GM12878 (cell line): ENCODE measurements around the gene POLDIP3. TPM values are rescaled to one million over a fixed set of nuclear protein-coding genes. Genes with fewer than 3 reads are reported as not detected.

ENCODE experiments used
- BCLAF1 ChIP-seq: fragments of 450-650 bp; IDR thresholded peaks from 2 replicates; pipeline ENCODE4 v1.6.1; 2017; ENCODE audit warnings: antibody characterized with exemption, mild to moderate bottlenecking, moderate library complexity
- BRCA1 ChIP-seq: IDR thresholded peaks from 2 replicates; pipeline ENCODE4 v1.6.1; 2011; ENCODE audit warnings: low read depth, low read length, improper control_type of control experiment
- CTCF ChIP-seq, 3 experiments: IDR thresholded peaks in 2 of 3; conservative IDR thresholded peaks in 1 of 3; 2 replicates each; pipeline ENCODE4 v1.5.1; 2011; ENCODE audit warnings: low read depth in 3 of 3, low read length in 3 of 3, mild to moderate bottlenecking in 3 of 3, control low read depth in 2 of 3, moderate library complexity in 2 of 3, inconsistent platforms in 1 of 3, mixed read lengths in 1 of 3; ENCODE audit not compliant: control insufficient read depth in 2 of 3, insufficient read depth in 1 of 3; ENCODE audit errors: extremely low read depth in 1 of 3
- E4F1 ChIP-seq: fragments of 450-650 bp; IDR thresholded peaks from 2 replicates; pipeline ENCODE4 v1.6.1; 2018; ENCODE audit warnings: borderline replicate concordance, mild to moderate bottlenecking; ENCODE audit not compliant: partially characterized antibody
- HDGF ChIP-seq: fragments of 450-650 bp; IDR thresholded peaks from 2 replicates; pipeline ENCODE4 v1.6.1; 2016; ENCODE audit warnings: antibody characterized with exemption
- IRF4 ChIP-seq: IDR thresholded peaks from 2 replicates; pipeline ENCODE4 v1.6.1; 2011; ENCODE audit warnings: low read depth, low read length
- NFYA ChIP-seq: IDR thresholded peaks from 2 replicates; pipeline ENCODE4 v1.6.1; 2011; ENCODE audit warnings: low read depth, mild to moderate bottlenecking, low read length, improper control_type of control experiment, borderline replicate concordance
- PAX5 ChIP-seq: IDR thresholded peaks from 2 replicates; pipeline ENCODE4 v1.6.1; 2011; ENCODE audit warnings: low read depth, low read length, borderline replicate concordance
- POLR2AphosphoS5 ChIP-seq: IDR thresholded peaks from 2 replicates; pipeline ENCODE4 v1.6.1; 2011; ENCODE audit warnings: mild to moderate bottlenecking, low read length, inconsistent platforms
- RAD21 ChIP-seq: IDR thresholded peaks from 2 replicates; pipeline ENCODE4 v1.6.1; 2011; ENCODE audit warnings: mild to moderate bottlenecking, low read depth, low read length, moderate library complexity; ENCODE audit not compliant: insufficient read depth
- RB1 ChIP-seq: fragments of 450-650 bp; formaldehyde crosslinking; IDR thresholded peaks from 2 replicates; pipeline ENCODE4 v1.6.1; 2017; ENCODE audit warnings: mild to moderate bottlenecking, borderline replicate concordance
- REST ChIP-seq: IDR thresholded peaks from 2 replicates; pipeline ENCODE4 v1.6.1; 2012; ENCODE audit warnings: mild to moderate bottlenecking, low read depth, low read length
- TBL1XR1 ChIP-seq: IDR thresholded peaks from 2 replicates; pipeline ENCODE4 v1.6.1; 2012; ENCODE audit warnings: low read depth, low read length, improper control_type of control experiment
- ZBTB33 ChIP-seq: fragments of 450-650 bp; IDR thresholded peaks from 2 replicates; pipeline ENCODE4 v1.6.1; 2017; ENCODE audit warnings: mild to moderate bottlenecking
- ZNF384 ChIP-seq: IDR thresholded peaks from 2 replicates; pipeline ENCODE4 v1.6.1; 2012; ENCODE audit warnings: low read depth, mild to moderate bottlenecking, low read length, improper control_type of control experiment, borderline replicate concordance
- polyA plus RNA-seq, 11 experiments: library from polyadenylated mRNA; depleted of rRNA in 4 of 11; unstranded in 6 of 11; stranded (reverse) in 5 of 11; fragments of >200 nt; fragmentation: Nextera tagmentation in 4 of 11; fragmentation: Illumina TruSeq in 1 of 11; extraction: Ambion mirVana in 4 of 11; extraction: Trizol in 1 of 11; gene quantifications; 1 replicate in 1 of 11; 2 replicates in 10 of 11; pipeline versions ENCODE4 v1.2.1 to v1.2.3, GENCODE V29; 2011 to 2016; ENCODE audit warnings: inconsistent platforms in 2 of 11, missing spikeins in 2 of 11, low read depth in 1 of 11
- total RNA-seq, 4 experiments: library from RNA; depleted of rRNA in 3 of 4; stranded (reverse); fragments of >200 nt in 3 of 4; fragmentation: Illumina TruSeq in 1 of 4; extraction: Trizol in 1 of 4; gene quantifications; 2 replicates each; pipeline versions ENCODE4 v1.2.1 to v1.2.3, GENCODE V29; 2013 to 2021

The POLDIP3 gene
- total and polyA plus RNA-seq, 10 of the 15 experiments (the other 5 are each of a cell fraction or from before 2014, with no cell fraction given): 14.8 to 60.2 (median 49.5) TPM

GRCh38 chr22:42615092-42615859 lies 593 bp upstream of the POLDIP3 start (continued):
- TF ChIP-seq BCLAF1 (peak; percentile 80), TBL1XR1 (0 out of 2 replicates have a peak, but pooled peaks have one; percentile 19), REST (0 out of 2 replicates have a peak, but pooled peaks have one; percentile 37), POLR2AphosphoS5 (peak; percentile 100), NFYA (no peak), HDGF (peak; percentile 19; the same call in 1 of the 2 replicates), RAD21 (no peak), RB1 (peak; percentile 90; the same call in 1 of the 2 replicates), CTCF (IDR thresholded peaks at IDR 0.05 in 2 of 3, conservative IDR thresholded peaks at IDR 0.05 in 1 of 3; ENCODE audit: control insufficient read depth in 2 of 3, extremely low read depth in 1 of 3, insufficient read depth in 1 of 3, low read depth in 3 of 3, low read length in 3 of 3) (no peak; a peak in 1 of 6 replicates), ZNF384 (peak; percentile 66; the same call in 1 of the 2 replicates), PAX5 (peak; percentile 94), IRF4 (peak; percentile 93), BRCA1 (peak; percentile 35; the same call in 1 of the 2 replicates), ZBTB33 (peak; percentile 88; the same call in 1 of the 2 replicates), E4F1 (no peak)
